GM18502 (cell line): Measurements from ENCODE around the gene TMEM135.
"Not testable (repeated sequence)": the region's sequence is repeated elsewhere in the genome, so short reads cannot be mapped to it uniquely, and the experiment has no call there.

Experiments
- ATAC-seq: cut with Tn5 transposase; IDR thresholded peaks from one replicate; pipeline ENCODE4 v1.9.1; 2021; ENCODE audit warnings: mild to moderate bottlenecking; ENCODE audit not compliant: unreplicated experiment, poor library complexity

Gene TMEM135

DNA sequence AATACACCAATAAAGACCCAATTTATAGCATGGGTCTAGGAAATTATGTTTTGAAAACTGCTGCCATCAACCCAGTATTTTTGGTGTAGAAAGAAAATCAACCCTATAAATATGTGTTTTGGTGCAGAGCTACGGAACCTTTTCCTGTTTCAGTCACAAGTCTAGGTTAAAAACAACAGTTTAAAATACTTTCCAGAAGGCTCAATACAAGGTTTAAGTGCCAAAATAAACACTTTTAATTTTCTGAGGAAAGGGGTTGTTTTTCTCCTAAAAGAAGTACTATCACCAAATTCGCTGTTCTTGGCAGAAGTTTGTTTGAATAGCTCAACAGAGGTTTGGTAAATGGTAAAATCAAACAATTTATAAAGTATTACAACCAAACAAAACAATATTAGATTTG lies 201.3 kb downstream of the TMEM135 start:
- ATAC-seq: no peak

GRCh38 chr11:87239531-87239930 lies 201.8 kb downstream of the TMEM135 start:
- ATAC-seq: no peak

GRCh38 chr11:87251560-87251959 lies 213.8 kb downstream of the TMEM135 start:
- ATAC-seq: no peak

- ATAC-seq: no peak
Observed at GRCh38 chr11:87252869-87253268, 215.1 kb downstream of the TMEM135 start.

DNA sequence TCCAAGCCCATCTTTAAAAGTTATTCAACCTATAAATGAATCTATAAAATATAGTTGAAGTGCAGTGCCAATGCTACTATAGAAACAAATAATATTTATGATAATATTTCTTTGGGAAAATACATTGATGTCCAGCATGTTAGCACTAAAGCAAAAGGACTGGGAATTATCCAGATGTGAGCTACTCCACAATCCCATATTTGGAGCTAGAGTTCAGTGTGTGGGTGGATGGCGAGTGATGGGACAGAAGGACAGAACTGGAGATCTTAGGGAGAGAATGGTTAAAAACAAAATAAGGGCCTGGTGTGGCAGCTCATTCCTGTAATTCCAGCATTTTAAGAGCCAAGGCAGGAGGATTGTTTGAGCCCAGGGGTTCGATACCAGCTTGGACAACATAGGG lies 216.8 kb downstream of the TMEM135 start:
- ATAC-seq: no peak

DNA sequence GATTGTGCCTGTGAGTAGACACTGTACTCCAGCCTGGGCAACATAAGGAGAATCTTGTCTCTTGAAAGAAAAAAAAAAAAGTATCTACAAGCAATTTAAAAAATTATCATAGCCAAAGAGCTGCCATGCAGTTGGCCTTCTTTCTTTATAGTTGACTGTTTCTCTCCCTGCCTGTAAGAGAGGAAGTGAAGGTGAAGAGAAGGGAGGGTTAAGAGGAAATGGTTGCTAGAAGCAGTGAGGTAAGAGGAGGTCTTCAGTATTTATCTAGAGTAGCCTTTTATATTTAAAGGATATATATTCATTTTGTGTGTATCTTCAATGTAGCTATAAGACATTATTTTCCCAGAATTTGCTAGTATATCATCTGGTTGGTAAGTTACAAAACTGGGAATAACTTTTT lies 217.9 kb downstream of the TMEM135 start:
- no peak for ATAC-seq

DNA sequence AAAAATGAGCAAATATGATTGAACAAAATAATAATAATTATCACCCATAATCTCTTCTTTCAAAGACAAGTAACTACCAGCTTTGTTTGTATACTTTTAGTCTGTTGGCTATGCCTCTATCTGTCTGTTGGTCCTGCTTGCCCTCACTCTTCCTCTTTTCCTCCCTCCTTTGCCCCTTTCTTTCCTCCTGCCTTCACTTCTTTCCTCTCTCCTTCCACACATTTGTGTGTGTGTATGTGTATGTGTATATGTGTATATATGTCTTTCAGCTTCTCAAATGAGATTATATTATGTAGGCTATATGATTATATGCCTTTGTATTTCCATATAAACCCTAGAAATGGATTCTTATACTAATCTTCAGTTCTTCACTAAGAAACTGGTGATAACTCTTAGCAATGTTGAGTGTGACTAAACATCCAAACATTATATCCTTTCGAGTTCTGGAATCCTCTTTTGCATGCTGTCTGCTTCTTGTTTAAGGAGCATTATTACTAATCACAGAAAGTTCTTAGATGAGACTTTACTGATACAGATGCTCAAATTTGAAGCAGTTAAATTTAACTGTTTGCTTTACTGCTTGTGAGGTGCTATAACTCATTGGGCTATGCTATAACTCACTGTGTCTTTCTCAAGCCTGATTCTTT lies 219.1 kb downstream of the TMEM135 start:
- ATAC-seq: no peak

DNA sequence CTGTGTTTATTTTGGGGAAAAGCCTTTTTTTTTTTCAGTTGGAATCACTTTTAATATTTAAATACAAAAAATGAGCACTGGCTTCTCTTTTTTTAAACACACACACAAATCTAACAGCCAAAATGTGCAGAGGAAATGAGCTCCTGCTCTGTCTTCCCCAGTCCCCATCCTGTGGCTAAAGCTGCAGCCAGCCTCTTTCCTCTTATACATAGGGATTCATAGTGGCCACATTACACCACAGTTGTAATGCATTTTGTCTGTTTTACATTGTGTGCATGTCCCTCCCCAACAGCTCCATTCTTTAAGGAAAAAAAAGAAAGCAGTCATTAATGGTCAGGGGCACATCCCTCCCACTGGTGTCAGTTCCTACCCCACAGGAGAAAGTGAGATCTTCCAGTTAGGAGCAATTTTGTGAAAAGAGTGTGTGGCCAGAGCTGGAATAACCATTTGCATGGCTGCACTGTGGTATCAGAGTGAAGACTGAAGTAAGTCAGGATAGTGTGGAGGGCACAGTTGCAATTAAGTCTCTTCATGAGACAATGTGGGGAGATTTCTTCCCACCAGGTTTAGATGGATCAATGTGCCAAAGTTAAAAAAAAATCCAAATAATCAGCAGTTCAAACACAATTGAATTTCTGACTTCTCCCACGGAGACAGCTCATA lies 220.6 kb downstream of the TMEM135 start:
- ATAC-seq: no peak

DNA sequence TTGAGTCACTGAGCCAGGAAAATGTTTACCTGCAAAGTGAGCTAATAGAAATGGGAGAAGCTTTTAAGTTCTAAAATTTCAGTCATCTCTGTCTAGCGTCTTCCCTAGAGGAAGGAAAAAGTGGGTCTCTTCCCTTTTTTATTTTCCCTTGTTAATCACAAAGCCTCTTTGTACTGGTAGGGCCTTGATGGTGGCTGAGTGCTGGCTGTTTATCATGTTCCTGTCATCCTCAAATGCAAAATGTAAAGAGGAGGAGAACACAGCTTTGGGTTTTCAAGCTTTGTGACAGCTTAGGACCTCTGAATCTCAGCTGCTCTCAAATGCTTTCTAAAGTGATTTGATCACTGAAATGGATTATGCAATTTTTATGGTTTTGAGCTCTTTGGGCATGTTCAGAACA lies 222.0 kb downstream of the TMEM135 start:
- no peak for ATAC-seq

DNA sequence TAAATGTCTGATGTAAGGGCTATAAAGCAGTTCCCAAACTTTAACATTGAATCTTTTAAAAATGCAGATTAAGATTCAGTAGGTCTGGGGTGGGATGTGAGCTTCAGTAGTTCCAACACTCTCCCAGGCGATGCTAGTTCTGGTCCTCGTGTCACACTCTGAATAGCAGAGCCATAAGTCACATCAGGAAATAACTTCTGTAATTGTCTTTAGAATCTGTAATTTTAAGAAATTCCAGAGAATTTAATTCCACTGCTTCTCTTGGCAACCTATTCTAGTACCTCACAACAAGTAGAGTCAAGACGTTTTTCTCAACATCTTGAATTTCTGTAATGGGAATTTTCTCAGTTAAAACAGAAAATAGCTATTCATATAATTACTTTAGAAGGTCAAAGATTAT lies 223.1 kb downstream of the TMEM135 start:
- ATAC-seq: no peak

DNA sequence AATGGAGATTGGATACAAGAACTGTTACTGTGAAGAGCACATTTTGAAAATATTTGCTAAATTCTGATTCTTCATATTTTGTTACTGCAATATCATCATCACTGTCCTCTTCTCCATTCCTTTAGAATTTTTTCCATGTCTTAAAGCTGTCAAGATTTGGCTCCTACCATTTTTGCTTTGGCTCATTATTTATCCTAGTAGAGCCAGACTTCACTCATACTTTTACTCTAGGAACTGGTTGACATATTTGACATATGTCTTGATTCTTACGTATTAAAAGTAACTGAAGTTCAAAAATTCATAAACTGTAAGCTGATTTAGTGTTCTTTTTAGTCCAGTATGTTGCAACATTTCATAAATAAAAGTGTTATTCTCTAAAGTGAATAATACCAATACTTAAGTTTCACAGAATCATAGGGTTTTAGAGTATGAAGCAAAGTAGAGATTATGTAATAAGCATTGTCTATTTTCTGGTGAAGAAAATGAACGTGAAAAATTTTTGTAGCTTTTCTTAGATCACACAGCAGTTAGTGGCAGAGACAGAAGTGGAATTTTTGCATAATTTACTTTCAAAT lies 225.6 kb downstream of the TMEM135 start:
- ATAC-seq: no peak

DNA sequence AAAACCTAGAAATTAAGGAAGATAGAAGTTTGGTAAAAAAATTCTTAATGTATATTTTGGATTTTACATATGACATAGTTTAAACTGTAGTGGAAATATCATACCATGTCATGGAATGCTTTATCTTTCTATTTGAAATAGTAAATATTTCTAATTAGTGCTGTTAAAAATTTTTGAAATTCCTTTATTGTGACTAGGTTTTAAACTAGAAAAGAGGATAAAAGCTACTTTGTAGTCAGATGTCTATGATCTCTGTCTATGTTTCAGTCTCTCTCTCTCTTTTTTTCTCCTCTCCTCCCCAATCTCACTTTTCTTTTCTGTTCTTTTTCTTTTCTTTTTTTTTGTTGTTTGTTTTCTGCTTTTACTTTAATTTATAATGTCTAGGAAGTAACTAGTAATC lies 226.2 kb downstream of the TMEM135 start:
- ATAC-seq: no peak

- no peak for ATAC-seq
Observed at GRCh38 chr11:87265132-87265531, 227.4 kb downstream of the TMEM135 start.

GRCh38 chr11:87265979-87266378 lies 228.2 kb downstream of the TMEM135 start:
- no peak for ATAC-seq

DNA sequence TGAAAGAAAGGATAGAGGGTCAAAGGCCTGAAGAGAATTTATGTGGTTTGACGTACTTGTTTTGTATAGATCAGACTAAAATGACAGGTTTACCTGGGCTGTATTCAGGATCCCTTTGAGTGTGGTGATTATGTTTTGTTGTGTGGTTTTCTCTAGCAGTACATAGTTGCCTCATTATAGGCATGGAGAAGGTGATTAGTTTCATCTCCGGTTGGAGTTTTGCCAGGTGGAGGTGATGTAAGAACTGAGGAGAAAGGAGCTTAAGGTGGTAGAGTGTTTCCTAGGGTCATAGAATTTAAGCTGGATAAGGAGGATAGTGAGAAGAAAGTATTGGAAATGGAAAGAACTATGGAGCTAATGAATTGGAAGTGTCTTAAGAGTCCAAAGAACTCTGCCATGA lies 229.0 kb downstream of the TMEM135 start:
- ATAC-seq: no peak

GRCh38 chr11:87271951-87272350 lies 234.2 kb downstream of the TMEM135 start:
- not testable (repeated sequence) for ATAC-seq

- ATAC-seq: no peak
Observed at GRCh38 chr11:87275176-87275575, 237.4 kb downstream of the TMEM135 start.

- ATAC-seq: no peak
Observed at GRCh38 chr11:87280143-87280542, 242.4 kb downstream of the TMEM135 start.

DNA sequence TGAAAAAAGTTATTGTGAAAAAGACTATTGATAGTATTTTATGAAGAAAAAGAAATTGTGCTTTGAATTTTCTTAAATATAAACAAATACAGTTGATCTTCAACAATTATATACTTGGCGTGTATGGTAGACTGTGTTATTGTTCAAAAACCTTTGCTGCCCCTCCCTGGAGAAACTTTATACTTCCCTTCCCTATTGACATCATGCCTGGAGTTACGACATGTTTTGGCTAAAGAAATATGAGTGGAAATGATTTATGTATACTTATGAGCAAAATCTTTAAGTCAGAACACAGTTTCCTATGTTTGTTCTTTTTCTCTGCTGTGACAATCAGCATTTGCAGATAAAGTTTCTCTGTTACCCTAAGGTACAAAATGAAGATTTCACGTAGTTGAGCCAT lies 243.8 kb downstream of the TMEM135 start:
- no peak for ATAC-seq

- ATAC-seq: no peak
Observed at GRCh38 chr11:87284306-87284705, 246.6 kb downstream of the TMEM135 start.

GRCh38 chr11:87285674-87286073 lies 247.9 kb downstream of the TMEM135 start:
- ATAC-seq: not testable (repeated sequence)

- no peak for ATAC-seq
Observed at GRCh38 chr11:87286338-87286737, 248.6 kb downstream of the TMEM135 start.
